OCI-LY7 (cell line): ENCODE results near the gene RANBP17.

ENCODE experiments used
- EZH2phosphoT487 ChIP-seq: fragments of 200-600 bp; sonication (generic); IDR thresholded peaks from 2 replicates; pipeline ENCODE4 v1.6.1; 2018; ENCODE audit warnings: low read depth, borderline replicate concordance, mild to moderate bottlenecking, mixed run types, antibody characterized with exemption, low read length, moderate library complexity, mixed read lengths
- TF ChIP-seq, protein P1 (sequence below): fragments of 200-600 bp; sonication (generic); conservative IDR thresholded peaks from 2 replicates; pipeline ENCODE4 v1.5.1; 2014; ENCODE audit warnings: mild to moderate bottlenecking, antibody characterized with exemption, low read length, moderate library complexity, mixed read lengths

DNA sequence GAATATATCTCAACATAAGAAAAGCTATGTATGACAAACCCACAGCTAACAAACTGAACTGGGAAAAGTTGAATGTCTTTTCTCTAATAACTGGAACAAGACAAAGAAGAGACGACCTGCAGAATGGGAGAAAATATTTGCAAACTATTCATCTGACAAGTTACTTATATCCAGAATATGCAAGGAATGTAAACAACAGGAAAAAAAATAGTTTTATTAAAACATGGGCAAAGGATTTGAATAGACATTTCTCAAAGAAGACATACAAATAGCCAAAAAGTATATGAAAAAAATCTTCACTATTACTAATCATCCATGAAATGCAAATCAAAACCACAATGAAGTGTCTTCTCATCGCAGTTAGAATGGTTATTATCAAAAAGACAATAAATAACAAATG, 265.5 kb downstream of the RANBP17 start:
- TF ChIP-seq, protein P1, sequence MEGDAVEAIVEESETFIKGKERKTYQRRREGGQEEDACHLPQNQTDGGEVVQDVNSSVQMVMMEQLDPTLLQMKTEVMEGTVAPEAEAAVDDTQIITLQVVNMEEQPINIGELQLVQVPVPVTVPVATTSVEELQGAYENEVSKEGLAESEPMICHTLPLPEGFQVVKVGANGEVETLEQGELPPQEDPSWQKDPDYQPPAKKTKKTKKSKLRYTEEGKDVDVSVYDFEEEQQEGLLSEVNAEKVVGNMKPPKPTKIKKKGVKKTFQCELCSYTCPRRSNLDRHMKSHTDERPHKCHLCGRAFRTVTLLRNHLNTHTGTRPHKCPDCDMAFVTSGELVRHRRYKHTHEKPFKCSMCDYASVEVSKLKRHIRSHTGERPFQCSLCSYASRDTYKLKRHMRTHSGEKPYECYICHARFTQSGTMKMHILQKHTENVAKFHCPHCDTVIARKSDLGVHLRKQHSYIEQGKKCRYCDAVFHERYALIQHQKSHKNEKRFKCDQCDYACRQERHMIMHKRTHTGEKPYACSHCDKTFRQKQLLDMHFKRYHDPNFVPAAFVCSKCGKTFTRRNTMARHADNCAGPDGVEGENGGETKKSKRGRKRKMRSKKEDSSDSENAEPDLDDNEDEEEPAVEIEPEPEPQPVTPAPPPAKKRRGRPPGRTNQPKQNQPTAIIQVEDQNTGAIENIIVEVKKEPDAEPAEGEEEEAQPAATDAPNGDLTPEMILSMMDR, result no peak
- no peak for TF ChIP-seq EZH2phosphoT487
